K562 (cell line): Measurements from ENCODE around the gene SEPTIN1. TPM values are rescaled to one million over a fixed set of nuclear protein-coding genes. Genes with fewer than 3 reads are reported as not detected.

ENCODE experiments used
- ATF1 ChIP-seq, 2 experiments: fragments of 450-650 bp in 1 of 2; IDR thresholded peaks; 2 replicates each; pipeline ENCODE4 v1.6.1; 2016; ENCODE audit warnings: missing compliant biosample characterization in 1 of 2, missing genetic modification characterization in 1 of 2
- CAMTA2 ChIP-seq: fragments of 250-450 bp; sonication (Bioruptor Pico); conservative IDR thresholded peaks from 2 replicates; pipeline ENCODE4 v1.5.1; 2022
- EP400 ChIP-seq: fragments of 450-650 bp; IDR thresholded peaks from 2 replicates; pipeline ENCODE4 v1.6.1; 2017; ENCODE audit warnings: antibody characterized with exemption, mild to moderate bottlenecking, moderate library complexity
- EZH2 ChIP-seq: IDR thresholded peaks from 2 replicates; pipeline ENCODE4 v1.6.1; 2012; ENCODE audit warnings: low read depth, mild to moderate bottlenecking, inconsistent platforms, low read length, borderline replicate concordance
- HDAC2 ChIP-seq: fragments of 450-650 bp; IDR thresholded peaks from 2 replicates; pipeline ENCODE4 v1.6.1; 2016; ENCODE audit warnings: mild to moderate bottlenecking
- NEUROD1 ChIP-seq: fragments of 150-350 bp; IDR thresholded peaks from 2 replicates; pipeline ENCODE4 v1.6.1; 2014; ENCODE audit warnings: borderline replicate concordance, low read length, low read depth; ENCODE audit not compliant: partially characterized antibody
- RAD21 ChIP-seq, 2 experiments: fragments of 250-450 bp in 1 of 2; fragments of 450-650 bp in 1 of 2; sonication (Bioruptor Pico) in 1 of 2; formaldehyde crosslinking in 1 of 2; IDR thresholded peaks in 1 of 2; conservative IDR thresholded peaks in 1 of 2; 2 replicates each; pipeline versions ENCODE4 v1.4.0 to v1.8.0; 2020 to 2022; ENCODE audit warnings: mild to moderate bottlenecking in 2 of 2, moderate library complexity in 1 of 2
- SMAD4 ChIP-seq: fragments of 250-450 bp; sonication (Bioruptor Pico); conservative IDR thresholded peaks from 2 replicates; pipeline ENCODE4 v1.8.0; 2021; ENCODE audit warnings: inconsistent platforms, mild to moderate bottlenecking, moderate library complexity
- SPI1 ChIP-seq: IDR thresholded peaks from 2 replicates; pipeline ENCODE4 v1.6.1; 2011; ENCODE audit warnings: low read depth, low read length, control low read depth, borderline replicate concordance
- ZC3H11A ChIP-seq: IDR thresholded peaks from 2 replicates; pipeline ENCODE4 v1.6.1; 2012; ENCODE audit warnings: low read depth, low read length, improper control_type of control experiment
- ZNF324 ChIP-seq: fragments of 250-450 bp; sonication (Bioruptor Pico); IDR thresholded peaks from 2 replicates; pipeline ENCODE4 v1.4.0; 2020; ENCODE audit warnings: mild to moderate bottlenecking
- ZNF696 ChIP-seq: fragments of 250-450 bp; sonication (Bioruptor Pico); conservative IDR thresholded peaks from 2 replicates; pipeline ENCODE4 v1.4.0; 2020; ENCODE audit warnings: mild to moderate bottlenecking, moderate library complexity
- polyA plus RNA-seq, 8 experiments: library from polyadenylated mRNA; depleted of rRNA in 4 of 8; stranded (reverse) in 5 of 8; unstranded in 3 of 8; fragments of >200 nt; fragmentation: Nextera tagmentation in 2 of 8; fragmentation: Illumina TruSeq in 1 of 8; extraction: Ambion mirVana in 2 of 8; extraction: Trizol in 1 of 8; gene quantifications; 2 replicates each; pipeline versions ENCODE4 v1.2.1 to v1.2.3, GENCODE V29; 2011 to 2014; ENCODE audit warnings: inconsistent platforms in 1 of 8, missing spikeins in 1 of 8
- total RNA-seq, 7 experiments: library from RNA; depleted of rRNA in 6 of 7; stranded (reverse); fragments of >200 nt in 6 of 7; fragmentation: Illumina TruSeq in 2 of 7; extraction: Trizol in 2 of 7; gene quantifications; 2 replicates each; pipeline versions ENCODE4 v1.2.1 to v1.2.3, GENCODE V29; 2011 to 2021; ENCODE audit warnings: low replicate concordance in 1 of 7
- TF ChIP-seq, protein P1 (sequence below): fragments of 250-450 bp; sonication (Bioruptor Pico); IDR thresholded peaks from 2 replicates; pipeline ENCODE4 v1.5.0; 2021
- TF ChIP-seq, protein P2 (sequence below): sonication (generic); formaldehyde crosslinking; IDR thresholded peaks from 2 replicates; pipeline ENCODE4 v1.8.1; 2022; ENCODE audit warnings: missing genetic modification reagents
- TF ChIP-seq, protein P3 (sequence below): IDR thresholded peaks from 2 replicates; pipeline ENCODE4 v1.6.1; 2014; ENCODE audit warnings: antibody characterized with exemption
- TF ChIP-seq, protein P4 (sequence below), 2 experiments: fragments of 200-800 bp in 1 of 2; sonication (Bioruptor generic) in 1 of 2; sonication (generic) in 1 of 2; formaldehyde crosslinking in 1 of 2; IDR thresholded peaks in 1 of 2; conservative IDR thresholded peaks in 1 of 2; 2 replicates each; pipeline versions ENCODE4 v1.5.0 to v1.6.1; 2016 to 2020; ENCODE audit warnings: missing compliant biosample characterization in 1 of 2, missing genetic modification characterization in 1 of 2, missing genetic modification reagents in 1 of 2
- TF ChIP-seq, protein P5 (sequence below): fragments of 250-450 bp; sonication (Bioruptor Pico); IDR thresholded peaks from 2 replicates; pipeline ENCODE4 v1.9.0; 2021; ENCODE audit warnings: mild to moderate bottlenecking, inconsistent platforms
- TF ChIP-seq, protein P6 (sequence below): sonication (generic); formaldehyde crosslinking; IDR thresholded peaks from 2 replicates; pipeline ENCODE4 v1.8.0; 2022; ENCODE audit warnings: missing genetic modification reagents, mild to moderate bottlenecking, moderate library complexity, borderline replicate concordance

SEPTIN1 gene
- total and polyA plus RNA-seq, 9 of the 15 experiments (the other 6 are each of a cell fraction or from before 2014, with no cell fraction given), result 0.23 to 5.6 (median 1.7) TPM; not detected in 1

DNA sequence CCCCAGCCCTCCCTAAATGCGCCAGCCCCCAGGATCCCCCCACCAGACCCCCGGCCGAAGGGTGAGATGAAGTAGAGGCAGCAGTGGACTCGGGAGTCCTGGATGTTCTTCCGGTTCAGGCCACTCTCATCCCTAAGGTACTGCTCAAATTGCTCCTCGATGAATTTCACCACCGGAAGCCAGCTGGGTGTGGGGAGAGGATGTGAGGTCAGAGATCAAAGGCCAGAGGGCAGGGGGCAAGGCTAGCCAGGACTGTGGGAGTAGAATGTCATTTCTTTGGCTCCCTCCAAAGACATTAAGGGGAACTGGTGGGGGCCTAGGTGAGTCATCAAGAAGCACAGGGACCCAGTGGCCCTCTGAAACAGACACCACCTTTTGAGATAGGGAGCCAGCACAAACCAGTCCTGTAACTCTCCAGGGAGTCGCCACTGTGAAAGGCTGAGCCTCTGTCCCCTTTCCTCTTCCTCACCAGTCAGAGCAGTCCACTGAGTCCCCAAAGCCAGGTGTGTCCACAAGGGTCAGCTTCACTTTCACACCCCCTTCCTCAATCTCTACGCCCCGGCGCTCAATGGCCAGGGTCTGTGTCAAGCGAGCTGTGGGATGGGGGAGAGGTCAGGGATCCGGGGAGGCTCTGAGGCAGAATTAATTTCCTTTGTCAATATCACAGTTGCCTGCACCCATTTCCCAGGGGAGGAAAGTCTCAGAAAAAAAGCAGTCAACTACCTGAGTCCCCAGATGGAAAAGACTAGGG lies 895 bp downstream of the SEPTIN1 start (continued):
- TF ChIP-seq, protein P1, sequence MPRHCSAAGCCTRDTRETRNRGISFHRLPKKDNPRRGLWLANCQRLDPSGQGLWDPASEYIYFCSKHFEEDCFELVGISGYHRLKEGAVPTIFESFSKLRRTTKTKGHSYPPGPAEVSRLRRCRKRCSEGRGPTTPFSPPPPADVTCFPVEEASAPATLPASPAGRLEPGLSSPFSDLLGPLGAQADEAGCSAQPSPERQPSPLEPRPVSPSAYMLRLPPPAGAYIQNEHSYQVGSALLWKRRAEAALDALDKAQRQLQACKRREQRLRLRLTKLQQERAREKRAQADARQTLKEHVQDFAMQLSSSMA, result no peak
- TF ChIP-seq HDAC2, result peak; percentile 63; the same call in 1 of the 2 replicates
- TF ChIP-seq, protein P2, sequence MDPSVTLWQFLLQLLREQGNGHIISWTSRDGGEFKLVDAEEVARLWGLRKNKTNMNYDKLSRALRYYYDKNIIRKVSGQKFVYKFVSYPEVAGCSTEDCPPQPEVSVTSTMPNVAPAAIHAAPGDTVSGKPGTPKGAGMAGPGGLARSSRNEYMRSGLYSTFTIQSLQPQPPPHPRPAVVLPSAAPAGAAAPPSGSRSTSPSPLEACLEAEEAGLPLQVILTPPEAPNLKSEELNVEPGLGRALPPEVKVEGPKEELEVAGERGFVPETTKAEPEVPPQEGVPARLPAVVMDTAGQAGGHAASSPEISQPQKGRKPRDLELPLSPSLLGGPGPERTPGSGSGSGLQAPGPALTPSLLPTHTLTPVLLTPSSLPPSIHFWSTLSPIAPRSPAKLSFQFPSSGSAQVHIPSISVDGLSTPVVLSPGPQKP, result no peak
- TF ChIP-seq, protein P3, sequence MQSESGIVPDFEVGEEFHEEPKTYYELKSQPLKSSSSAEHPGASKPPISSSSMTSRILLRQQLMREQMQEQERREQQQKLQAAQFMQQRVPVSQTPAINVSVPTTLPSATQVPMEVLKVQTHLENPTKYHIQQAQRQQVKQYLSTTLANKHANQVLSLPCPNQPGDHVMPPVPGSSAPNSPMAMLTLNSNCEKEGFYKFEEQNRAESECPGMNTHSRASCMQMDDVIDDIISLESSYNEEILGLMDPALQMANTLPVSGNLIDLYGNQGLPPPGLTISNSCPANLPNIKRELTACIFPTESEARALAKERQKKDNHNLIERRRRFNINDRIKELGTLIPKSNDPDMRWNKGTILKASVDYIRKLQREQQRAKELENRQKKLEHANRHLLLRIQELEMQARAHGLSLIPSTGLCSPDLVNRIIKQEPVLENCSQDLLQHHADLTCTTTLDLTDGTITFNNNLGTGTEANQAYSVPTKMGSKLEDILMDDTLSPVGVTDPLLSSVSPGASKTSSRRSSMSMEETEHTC, result no peak
- peak; percentile 63 for TF ChIP-seq NEUROD1
- TF ChIP-seq EZH2, result no peak
- no peak for TF ChIP-seq CAMTA2 (CRISPR knock-in tag)
- no peak for TF ChIP-seq ATF1 (CRISPR knock-in tag; IDR thresholded peaks at IDR 0.05)
- peak; percentile 61 for TF ChIP-seq ATF1 (tag; IDR thresholded peaks at IDR 0.05)
- TF ChIP-seq, protein P4, sequence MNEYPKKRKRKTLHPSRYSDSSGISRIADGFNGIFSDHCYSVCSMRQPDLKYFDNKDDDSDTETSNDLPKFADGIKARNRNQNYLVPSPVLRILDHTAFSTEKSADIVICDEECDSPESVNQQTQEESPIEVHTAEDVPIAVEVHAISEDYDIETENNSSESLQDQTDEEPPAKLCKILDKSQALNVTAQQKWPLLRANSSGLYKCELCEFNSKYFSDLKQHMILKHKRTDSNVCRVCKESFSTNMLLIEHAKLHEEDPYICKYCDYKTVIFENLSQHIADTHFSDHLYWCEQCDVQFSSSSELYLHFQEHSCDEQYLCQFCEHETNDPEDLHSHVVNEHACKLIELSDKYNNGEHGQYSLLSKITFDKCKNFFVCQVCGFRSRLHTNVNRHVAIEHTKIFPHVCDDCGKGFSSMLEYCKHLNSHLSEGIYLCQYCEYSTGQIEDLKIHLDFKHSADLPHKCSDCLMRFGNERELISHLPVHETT (CRISPR knock-in tag; conservative IDR thresholded peaks at IDR 0.05 in 1 of 2, IDR thresholded peaks at IDR 0.05 in 1 of 2), result peak in 1 of 2 experiments; percentile 63; a peak in 1 of 4 replicates
- no peak for TF ChIP-seq ZNF696 (CRISPR knock-in tag)
- TF ChIP-seq, protein P5, sequence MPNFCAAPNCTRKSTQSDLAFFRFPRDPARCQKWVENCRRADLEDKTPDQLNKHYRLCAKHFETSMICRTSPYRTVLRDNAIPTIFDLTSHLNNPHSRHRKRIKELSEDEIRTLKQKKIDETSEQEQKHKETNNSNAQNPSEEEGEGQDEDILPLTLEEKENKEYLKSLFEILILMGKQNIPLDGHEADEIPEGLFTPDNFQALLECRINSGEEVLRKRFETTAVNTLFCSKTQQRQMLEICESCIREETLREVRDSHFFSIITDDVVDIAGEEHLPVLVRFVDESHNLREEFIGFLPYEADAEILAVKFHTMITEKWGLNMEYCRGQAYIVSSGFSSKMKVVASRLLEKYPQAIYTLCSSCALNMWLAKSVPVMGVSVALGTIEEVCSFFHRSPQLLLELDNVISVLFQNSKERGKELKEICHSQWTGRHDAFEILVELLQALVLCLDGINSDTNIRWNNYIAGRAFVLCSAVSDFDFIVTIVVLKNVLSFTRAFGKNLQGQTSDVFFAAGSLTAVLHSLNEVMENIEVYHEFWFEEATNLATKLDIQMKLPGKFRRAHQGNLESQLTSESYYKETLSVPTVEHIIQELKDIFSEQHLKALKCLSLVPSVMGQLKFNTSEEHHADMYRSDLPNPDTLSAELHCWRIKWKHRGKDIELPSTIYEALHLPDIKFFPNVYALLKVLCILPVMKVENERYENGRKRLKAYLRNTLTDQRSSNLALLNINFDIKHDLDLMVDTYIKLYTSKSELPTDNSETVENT, result no peak
- peak; percentile 74; the same call in 1 of the 2 replicates for TF ChIP-seq SMAD4
- no peak for TF ChIP-seq ZC3H11A
- peak; percentile 63; the same call in 1 of the 2 replicates for TF ChIP-seq EP400
- TF ChIP-seq, protein P6, sequence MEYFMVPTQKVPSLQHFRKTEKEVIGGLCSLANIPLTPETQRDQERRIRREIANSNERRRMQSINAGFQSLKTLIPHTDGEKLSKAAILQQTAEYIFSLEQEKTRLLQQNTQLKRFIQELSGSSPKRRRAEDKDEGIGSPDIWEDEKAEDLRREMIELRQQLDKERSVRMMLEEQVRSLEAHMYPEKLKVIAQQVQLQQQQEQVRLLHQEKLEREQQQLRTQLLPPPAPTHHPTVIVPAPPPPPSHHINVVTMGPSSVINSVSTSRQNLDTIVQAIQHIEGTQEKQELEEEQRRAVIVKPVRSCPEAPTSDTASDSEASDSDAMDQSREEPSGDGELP, result peak; percentile 93
- TF ChIP-seq RAD21 (CRISPR knock-in tag; conservative IDR thresholded peaks at IDR 0.05 in 1 of 2, IDR thresholded peaks at IDR 0.05 in 1 of 2), result peak in 1 of 2 experiments; percentile 33; a peak in 2 of 4 replicates
- TF ChIP-seq SPI1, result peak; percentile 91
- no peak for TF ChIP-seq ZNF324 (CRISPR knock-in tag)
